HEK293 (cell line): Measurements from ENCODE around the gene AKT3.

ENCODE experiments used
- CTCF ChIA-PET: fragments of 350-600 bp; formaldehyde crosslinking; extraction: SDS; loops from one replicate; lab custom pipeline; 2021; ENCODE audit warnings: antibody characterized with exemption; lab: Yijun Ruan, JAX
- POLR2A ChIA-PET: fragments of 300-600 bp; formaldehyde crosslinking; extraction: SDS; loops from one replicate; lab custom pipeline; 2020; ENCODE audit warnings: antibody characterized with exemption, inconsistent platforms; lab: Yijun Ruan, JAX
- H3K27ac ChIP-seq: fragments of 200-500 bp; sonication (Bioruptor generic); 2 replicates; pipeline ENCODE4 v1.5.1; 2014; ENCODE audit warnings: low read depth, low read length, control low read depth, inconsistent platforms; ENCODE audit errors: extremely low read depth
- H3K36me3 ChIP-seq, 2 experiments: fragments of 200-500 bp in 1 of 2; sonication (Bioruptor generic) in 1 of 2; 1 replicate in 1 of 2; 2 replicates in 1 of 2; pipeline ENCODE4 v1.5.1; 2014 to 2017; ENCODE audit warnings: inconsistent platforms in 2 of 2, low read length in 2 of 2; ENCODE audit not compliant: control insufficient read depth in 2 of 2, insufficient read depth in 1 of 2
- H3K4me1 ChIP-seq: fragments of 200-500 bp; sonication (Bioruptor generic); 2 replicates; pipeline ENCODE4 v1.5.1; 2014; ENCODE audit warnings: mild to moderate bottlenecking, low read length, inconsistent platforms; ENCODE audit not compliant: control insufficient read depth, insufficient read depth
- H3K4me3 ChIP-seq: 2 replicates; pipeline ENCODE4 v1.5.1; 2011; ENCODE audit warnings: low read depth, mild to moderate bottlenecking, control low read depth, low read length, moderate library complexity
- H3K9me3 ChIP-seq: fragments of 200-500 bp; sonication (Bioruptor generic); 2 replicates; pipeline ENCODE4 v1.5.1; 2014; ENCODE audit warnings: low read depth, low read length, inconsistent platforms; ENCODE audit not compliant: control insufficient read depth, insufficient read depth
- BCL6B ChIP-seq: fragments of 450-650 bp; formaldehyde crosslinking; IDR thresholded peaks from 2 replicates; pipeline ENCODE4 v1.5.1; 2017; ENCODE audit warnings: missing biosample characterization, missing genetic modification characterization
- HIC1 ChIP-seq: fragments of 450-650 bp; formaldehyde crosslinking; IDR thresholded peaks from 2 replicates; pipeline ENCODE4 v1.5.1; 2016; ENCODE audit warnings: missing biosample characterization, missing genetic modification characterization
- ZBTB6 ChIP-seq: fragments of 450-650 bp; formaldehyde crosslinking; IDR thresholded peaks from 2 replicates; pipeline ENCODE4 v1.5.1; 2017; ENCODE audit warnings: missing biosample characterization, missing genetic modification characterization
- ZFP37 ChIP-seq: fragments of 450-650 bp; formaldehyde crosslinking; IDR thresholded peaks from 2 replicates; pipeline ENCODE4 v1.5.1; 2016; ENCODE audit warnings: missing biosample characterization, missing genetic modification characterization
- ZFP41 ChIP-seq: fragments of 450-650 bp; formaldehyde crosslinking; IDR thresholded peaks from 2 replicates; pipeline ENCODE4 v1.5.1; 2016; ENCODE audit warnings: missing biosample characterization, missing genetic modification characterization, borderline replicate concordance
- ZNF148 ChIP-seq: fragments of 450-650 bp; formaldehyde crosslinking; IDR thresholded peaks from 2 replicates; pipeline ENCODE4 v1.5.0; 2017; ENCODE audit warnings: missing biosample characterization, missing genetic modification characterization, borderline replicate concordance
- ZNF19 ChIP-seq: fragments of 450-650 bp; formaldehyde crosslinking; IDR thresholded peaks from 2 replicates; pipeline ENCODE4; 2016; ENCODE audit warnings: missing biosample characterization, missing genetic modification characterization, low read depth
- ZNF24 ChIP-seq: fragments of 450-650 bp; formaldehyde crosslinking; IDR thresholded peaks from 2 replicates; pipeline ENCODE4 v1.5.1; 2016; ENCODE audit warnings: missing biosample characterization, missing genetic modification characterization
- ZNF280D ChIP-seq: fragments of 450-650 bp; formaldehyde crosslinking; IDR thresholded peaks from 2 replicates; pipeline ENCODE4 v1.5.1; 2016; ENCODE audit warnings: missing biosample characterization, missing genetic modification characterization
- ZNF350 ChIP-seq: fragments of 450-650 bp; formaldehyde crosslinking; IDR thresholded peaks from 2 replicates; pipeline ENCODE4 v1.5.0; 2017; ENCODE audit warnings: missing biosample characterization, mild to moderate bottlenecking, missing genetic modification characterization
- ZNF548 ChIP-seq: fragments of 450-650 bp; formaldehyde crosslinking; IDR thresholded peaks from 2 replicates; pipeline ENCODE4 v1.5.1; 2016; ENCODE audit warnings: missing biosample characterization, missing genetic modification characterization
- ZNF600 ChIP-seq: fragments of 450-650 bp; formaldehyde crosslinking; IDR thresholded peaks from 2 replicates; pipeline ENCODE4 v1.5.1; 2016; ENCODE audit warnings: missing biosample characterization, missing genetic modification characterization
- ZXDB ChIP-seq: fragments of 450-650 bp; formaldehyde crosslinking; IDR thresholded peaks from 2 replicates; pipeline ENCODE4 v1.5.1; 2016; ENCODE audit warnings: missing biosample characterization, missing genetic modification characterization

AKT3 gene

GRCh38 chr1:243508943-243509342 lies 341.1 kb downstream of the AKT3 start (continued):
- no peak for TF ChIP-seq BCL6B (tag by site-specific recombination)

GRCh38 chr1:243508303-243508713 lies 341.7 kb downstream of the AKT3 start:
- ChIA-PET CTCF (interaction anchor here (0.7 kb wide), 1 partner anchor 40 kb away, joined by 4 read pairs; no protein-coding TSS in a partner anchor), POLR2A (no interaction called here)
- H3K4me1 ChIP-seq = no peaks in the 10 kb centered on the region
- H3K36me3 ChIP-seq = peaks cover 17 to 24% of the 10 kb centered on the region in 2 experiments
- no peak overlapping the region for H3K4me3 ChIP-seq
- TF ChIP-seq ZNF548 = no peak
- no peak for TF ChIP-seq ZNF600 (tag by site-specific recombination)
- TF ChIP-seq ZNF350 (tag by site-specific recombination) = no peak
- TF ChIP-seq ZNF148 (tag by site-specific recombination) = no peak
- no peak for TF ChIP-seq ZFP41
- TF ChIP-seq ZNF19 (tag by site-specific recombination) = no peak
- no peak for TF ChIP-seq HIC1 (tag by site-specific recombination)
- TF ChIP-seq ZNF280D = no peak
- no peak for TF ChIP-seq ZNF24 (tag by site-specific recombination)
- no peak for TF ChIP-seq ZFP37 (tag by site-specific recombination)
- TF ChIP-seq ZXDB = no peak
- no peak for TF ChIP-seq ZBTB6 (tag by site-specific recombination)
- H3K27ac ChIP-seq = no peak overlapping the region
- H3K9me3 ChIP-seq = no peaks in the 10 kb centered on the region
